GM13977 (cell line): ENCODE data around the gene FSTL4.
"Not testable (repeated sequence)": the region's sequence is repeated elsewhere in the genome, so short reads cannot be mapped to it uniquely, and the experiment has no call there.

ENCODE experiments used
- DNase-seq: peaks from one replicate; pipeline ENCODE4 v3.0.0; 2012; ENCODE audit warnings: low spot score
- CTCF ChIP-seq: IDR thresholded peaks from 2 replicates; pipeline ENCODE4 v1.5.1; 2012; ENCODE audit warnings: mild to moderate bottlenecking, control low read depth; ENCODE audit not compliant: insufficient read depth; ENCODE audit errors: extremely low read depth, missing control alignments
- in situ Hi-C: fragments of 300-500 bp; cut with MboI; formaldehyde crosslinking; loops from one replicate; pipeline ENCODE4 v1.12.0; 2022; ENCODE audit warnings: low sequenced_read_pairs, low pct_unique_long_range_greater_than_20kb, mixed read lengths, inconsistent platforms; ENCODE audit not compliant: unreplicated experiment

Gene FSTL4

GRCh38 chr5:133195250-133195649 lies 417.1 kb downstream of the FSTL4 start:
- no peak for DNase-seq
- in situ Hi-C loops, result no loop called here
- TF ChIP-seq CTCF, result no peak

GRCh38 chr5:133193794-133194193 lies 418.5 kb downstream of the FSTL4 start:
- in situ Hi-C loops, result no loop called here
- no peak for TF ChIP-seq CTCF
- DNase-seq, result no peak

- no peak for DNase-seq
- in situ Hi-C loops, result no loop called here
- TF ChIP-seq CTCF, result no peak
These were observed 419.6 kb downstream of the FSTL4 start for GRCh38 chr5:133192716-133193115.

GRCh38 chr5:133189881-133190280 lies 422.5 kb downstream of the FSTL4 start:
- DNase-seq, result no peak
- in situ Hi-C loops, result no loop called here
- no peak for TF ChIP-seq CTCF

GRCh38 chr5:133179405-133179804 lies 432.9 kb downstream of the FSTL4 start:
- in situ Hi-C loops, result no loop called here
- DNase-seq, result no peak
- no peak for TF ChIP-seq CTCF

- in situ Hi-C loops, DNase-seq: not testable (repeated sequence)
These were observed 441.5 kb downstream of the FSTL4 start for GRCh38 chr5:133170756-133171387.

- TF ChIP-seq CTCF, result no peak
- DNase-seq, result no peak
- in situ Hi-C loops, result no loop called here
These were observed 447.6 kb downstream of the FSTL4 start for GRCh38 chr5:133164759-133165158.
